Caco-2 (cell line): ENCODE measurements around the gene SNX3. TPM values are rescaled to one million over a fixed set of nuclear protein-coding genes. Genes with fewer than 3 reads are reported as not detected.

Experiments
- BruUV-seq: library from RNA; stranded (reverse); fragments of 400-500 nt; replicated peaks from 2 replicates; lab custom pipeline; 2021; lab: Mats Ljungman, UMichigan
- CTCF ChIA-PET: fragments of 300-600 bp; sonication (Branson Sonifier 250); formaldehyde crosslinking; loops from one replicate; lab custom pipeline; 2022; ENCODE audit warnings: antibody characterized with exemption; lab: Charles Lee
- POLR2A ChIA-PET: fragments of 300-600 bp; sonication (Branson Sonifier 250); formaldehyde crosslinking; loops from one replicate; lab custom pipeline; 2022; ENCODE audit warnings: antibody characterized with exemption; lab: Charles Lee
- DNase-seq, 2 experiments: peaks; one replicate each; pipeline versions ENCODE4 v3.0.0 to v3.0.0-alpha.2; 2020 to 2022
- H3K27me3 ChIP-seq: replicated peaks from 2 replicates; pipeline ENCODE4 v1.6.0; 2011; ENCODE audit warnings: low read length; ENCODE audit not compliant: control insufficient read depth, insufficient read depth
- H3K36me3 ChIP-seq: 2 replicates; pipeline ENCODE4 v1.5.1; 2011; ENCODE audit warnings: low read length; ENCODE audit not compliant: control insufficient read depth, insufficient read depth
- H3K4me1 ChIP-seq: fragments of 250-450 bp; sonication (Bioruptor Pico); 2 replicates; pipeline ENCODE4 v1.5.1; 2020; ENCODE audit warnings: mild to moderate bottlenecking
- H3K4me3 ChIP-seq: 2 replicates; pipeline ENCODE4 v1.5.1; 2011; ENCODE audit warnings: low read depth, mild to moderate bottlenecking, control low read depth, low read length
- H3K9me3 ChIP-seq: fragments of 250-450 bp; sonication (Bioruptor Pico); 2 replicates; pipeline ENCODE4 v1.5.1; 2020; ENCODE audit warnings: mild to moderate bottlenecking, moderate library complexity
- H3K27ac Mint-ChIP-seq: one replicate; pipeline ENCODE4 v1.8.0; 2022; ENCODE audit warnings: mixed read lengths; ENCODE audit not compliant: unreplicated experiment
- H3K27me3 Mint-ChIP-seq: one replicate; pipeline ENCODE4 v1.8.0; 2022; ENCODE audit warnings: mixed read lengths; ENCODE audit not compliant: insufficient read depth, unreplicated experiment
- H3K36me3 Mint-ChIP-seq: one replicate; pipeline ENCODE4 v1.8.0; 2022; ENCODE audit warnings: mild to moderate bottlenecking, mixed read lengths; ENCODE audit not compliant: insufficient read depth, unreplicated experiment
- H3K4me1 Mint-ChIP-seq: one replicate; pipeline ENCODE4 v1.8.0; 2022; ENCODE audit warnings: low read depth, mixed read lengths; ENCODE audit not compliant: unreplicated experiment
- H3K4me3 Mint-ChIP-seq: one replicate; pipeline ENCODE4 v1.8.0; 2022; ENCODE audit warnings: mild to moderate bottlenecking, moderate library complexity, mixed read lengths; ENCODE audit not compliant: unreplicated experiment
- H3K9me3 Mint-ChIP-seq: one replicate; pipeline ENCODE4 v1.8.0; 2022; ENCODE audit warnings: mixed read lengths; ENCODE audit not compliant: unreplicated experiment
- intact Hi-C: fragments of 100-400 bp; cut with micrococcal nuclease; formaldehyde crosslinking; loops from one replicate; pipeline ENCODE4 v1.10.0; 2022; ENCODE audit not compliant: unreplicated experiment
- total RNA-seq: library from RNA; stranded (reverse); gene quantifications from 2 replicates; pipeline ENCODE4 v1.2.3, GENCODE V29; 2022
- TF ChIP-seq, protein P1 (sequence below), 2 experiments: fragments of 200-600 bp in 1 of 2; IDR thresholded peaks; 1 replicate in 1 of 2; 2 replicates in 1 of 2; pipeline versions ENCODE4 v1.5.1 to v1.8.0; 2011 to 2022; ENCODE audit warnings: antibody characterized with exemption in 1 of 2, control low read depth in 1 of 2, inconsistent platforms in 1 of 2, low read depth in 1 of 2, low read length in 1 of 2, mild to moderate bottlenecking in 1 of 2, moderate library complexity in 1 of 2; ENCODE audit not compliant: insufficient read depth in 1 of 2, severe bottlenecking in 1 of 2, unreplicated experiment in 1 of 2

Gene SNX3
- total RNA-seq, 1 experiment from 2014 or later: 114 TPM

DNA sequence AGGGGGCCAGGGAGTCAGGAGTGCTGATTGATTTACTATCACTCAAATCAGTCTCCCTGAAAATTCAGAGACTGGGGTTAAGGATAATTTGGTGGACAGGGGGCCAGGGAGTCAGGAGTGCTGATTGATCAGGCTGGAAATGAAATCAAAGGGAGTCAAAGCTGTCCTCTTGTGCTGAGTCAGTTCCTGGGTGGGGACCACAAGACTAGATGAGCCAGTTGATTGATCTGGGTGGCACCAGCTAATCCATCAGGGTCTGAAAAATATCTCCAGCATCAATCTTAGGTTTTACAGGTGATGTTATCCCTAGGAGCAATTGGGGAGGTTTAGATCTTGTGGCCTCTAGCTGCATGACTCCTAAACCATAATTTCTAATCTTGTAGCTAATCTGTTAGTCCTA is 27.9 kb upstream of the SNX3 start:
- H3K36me3 ChIP-seq: no peaks in the 10 kb centered on the region
- intact Hi-C loops: no loop called here
- no peak overlapping the region for H3K27ac Mint-ChIP-seq
- no peaks in the 10 kb centered on the region for H3K9me3 ChIP-seq
- H3K4me3 Mint-ChIP-seq: no peak overlapping the region
- H3K9me3 Mint-ChIP-seq: no peaks in the 10 kb centered on the region
- ChIA-PET POLR2A (no interaction called here), CTCF (no interaction called here)
- no peaks in the 10 kb centered on the region for H3K27me3 Mint-ChIP-seq
- no peaks in the 10 kb centered on the region for H3K36me3 Mint-ChIP-seq
- TF ChIP-seq, protein P1, sequence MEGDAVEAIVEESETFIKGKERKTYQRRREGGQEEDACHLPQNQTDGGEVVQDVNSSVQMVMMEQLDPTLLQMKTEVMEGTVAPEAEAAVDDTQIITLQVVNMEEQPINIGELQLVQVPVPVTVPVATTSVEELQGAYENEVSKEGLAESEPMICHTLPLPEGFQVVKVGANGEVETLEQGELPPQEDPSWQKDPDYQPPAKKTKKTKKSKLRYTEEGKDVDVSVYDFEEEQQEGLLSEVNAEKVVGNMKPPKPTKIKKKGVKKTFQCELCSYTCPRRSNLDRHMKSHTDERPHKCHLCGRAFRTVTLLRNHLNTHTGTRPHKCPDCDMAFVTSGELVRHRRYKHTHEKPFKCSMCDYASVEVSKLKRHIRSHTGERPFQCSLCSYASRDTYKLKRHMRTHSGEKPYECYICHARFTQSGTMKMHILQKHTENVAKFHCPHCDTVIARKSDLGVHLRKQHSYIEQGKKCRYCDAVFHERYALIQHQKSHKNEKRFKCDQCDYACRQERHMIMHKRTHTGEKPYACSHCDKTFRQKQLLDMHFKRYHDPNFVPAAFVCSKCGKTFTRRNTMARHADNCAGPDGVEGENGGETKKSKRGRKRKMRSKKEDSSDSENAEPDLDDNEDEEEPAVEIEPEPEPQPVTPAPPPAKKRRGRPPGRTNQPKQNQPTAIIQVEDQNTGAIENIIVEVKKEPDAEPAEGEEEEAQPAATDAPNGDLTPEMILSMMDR (IDR thresholded peaks at IDR 0.05; ENCODE audit: insufficient read depth in 1 of 2, low read depth in 1 of 2, low read length in 1 of 2, severe bottlenecking in 1 of 2, unreplicated experiment in 1 of 2): no peak
- no peaks in the 10 kb centered on the region for H3K4me1 Mint-ChIP-seq
- DNase-seq: no peak
- H3K4me1 ChIP-seq: no peaks in the 10 kb centered on the region
- no peak overlapping the region for H3K4me3 ChIP-seq
- no peaks in the 10 kb centered on the region for H3K27me3 ChIP-seq
- no TSS peak for BruUV-seq

DNA sequence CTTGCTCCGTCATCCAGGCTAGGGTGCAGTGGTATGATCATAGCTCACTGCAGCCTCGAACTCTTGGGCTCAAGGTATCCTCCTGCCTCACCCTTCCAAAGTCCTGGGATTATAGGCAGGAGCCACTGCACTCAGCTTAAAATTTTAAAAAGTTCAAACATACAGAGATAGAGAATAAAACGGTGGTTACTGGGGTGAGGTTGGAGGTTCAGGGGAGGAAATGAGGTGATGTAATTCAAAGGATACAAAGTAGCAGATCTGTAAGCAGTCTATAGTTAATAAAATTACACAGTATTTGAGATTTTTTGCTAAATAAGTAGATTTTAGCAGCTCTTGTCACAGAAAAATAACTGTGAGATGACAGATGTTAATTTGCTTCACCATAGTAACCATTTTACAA is 26.5 kb upstream of the SNX3 start:
- POLR2A ChIA-PET: no interaction called here
- no peaks in the 10 kb centered on the region for H3K9me3 ChIP-seq

DNA sequence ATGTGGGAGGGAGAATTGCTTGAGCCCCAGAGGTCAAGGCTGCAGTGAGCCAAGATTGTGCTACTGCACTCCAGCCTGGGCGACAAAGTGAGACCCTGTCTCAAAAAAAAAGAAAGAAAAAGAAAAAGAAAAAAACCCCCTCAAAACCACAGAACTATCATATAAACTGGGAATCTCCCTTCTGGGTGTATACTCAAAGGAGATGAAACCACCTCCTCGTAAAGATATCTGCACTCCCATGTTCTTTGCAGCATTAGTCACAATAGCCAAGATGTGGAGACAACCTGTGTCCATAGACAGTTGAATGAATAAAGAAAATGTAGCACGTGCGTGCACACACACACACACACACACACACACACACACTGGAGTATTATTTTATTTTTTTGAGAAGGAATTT is 25.5 kb upstream of the SNX3 start:
- Mint-ChIP-seq H3K36me3 (no peaks in the 10 kb centered on the region), H3K27me3 (no peaks in the 10 kb centered on the region), H3K4me1 (no peaks in the 10 kb centered on the region), H3K27ac (no peak overlapping the region), H3K4me3 (no peak overlapping the region), H3K9me3 (no peaks in the 10 kb centered on the region)
- DNase-seq: no peak
- intact Hi-C loops: no loop called here
- CTCF ChIA-PET: no interaction called here
- TF ChIP-seq, protein P1 (IDR thresholded peaks at IDR 0.05; ENCODE audit: insufficient read depth in 1 of 2, low read depth in 1 of 2, low read length in 1 of 2, severe bottlenecking in 1 of 2, unreplicated experiment in 1 of 2): no peak
- POLR2A ChIA-PET: no interaction called here
- H3K4me3 ChIP-seq: no peak overlapping the region
- H3K4me1 ChIP-seq: no peaks in the 10 kb centered on the region
- no TSS peak for BruUV-seq
- H3K9me3 ChIP-seq: no peaks in the 10 kb centered on the region
- no peaks in the 10 kb centered on the region for H3K36me3 ChIP-seq
- no peaks in the 10 kb centered on the region for H3K27me3 ChIP-seq

More for the DNA sequence above, 26.5 kb upstream of the SNX3 start:
- Histone ChIP-seq H3K36me3 (no peaks in the 10 kb centered on the region), H3K4me1 (no peaks in the 10 kb centered on the region), H3K27me3 (no peaks in the 10 kb centered on the region), H3K4me3 (no peak overlapping the region)
- CTCF ChIA-PET: no interaction called here
- intact Hi-C loops: no loop called here
- BruUV-seq: no TSS peak
- Mint-ChIP-seq H3K4me3 (no peak overlapping the region), H3K27me3 (no peaks in the 10 kb centered on the region), H3K4me1 (no peaks in the 10 kb centered on the region), H3K9me3 (no peaks in the 10 kb centered on the region), H3K36me3 (no peaks in the 10 kb centered on the region), H3K27ac (no peak overlapping the region)
- no peak for DNase-seq
- TF ChIP-seq, protein P1 (IDR thresholded peaks at IDR 0.05; ENCODE audit: insufficient read depth in 1 of 2, low read depth in 1 of 2, low read length in 1 of 2, severe bottlenecking in 1 of 2, unreplicated experiment in 1 of 2): no peak
